B cell (primary cell): ENCODE measurements around the gene TBATA. TPM values are rescaled to one million over a fixed set of nuclear protein-coding genes. Genes with fewer than 3 reads are reported as not detected.

Experiments used
- ATAC-seq: fragments of 200-7000 bp; cut with Tn5 transposase; one replicate; pipeline ENCODE4 v1.10.0; 2021; ENCODE audit warnings: low read depth, mild to moderate bottlenecking, moderate number of reproducible peaks, moderate library complexity
- CTCF ChIA-PET: fragments of 350-600 bp; sonication (Branson Sonifier 250); formaldehyde crosslinking; loops from one replicate; lab custom pipeline; 2021; ENCODE audit warnings: antibody characterized with exemption, inconsistent platforms; lab: Charles Lee
- POLR2A ChIA-PET: fragments of 350-600 bp; sonication (Branson Sonifier 250); formaldehyde crosslinking; loops from one replicate; lab custom pipeline; 2021; ENCODE audit warnings: antibody characterized with exemption; lab: Charles Lee
- DNase-seq: peaks from one replicate; pipeline ENCODE4 v3.0.0; 2013
- H2AFZ ChIP-seq: 2 replicates; pipeline ENCODE4 v1.6.1; 2012; ENCODE audit warnings: mild to moderate bottlenecking, low read depth, low read length; ENCODE audit not compliant: insufficient read depth, poor library complexity, severe bottlenecking
- H3K27ac ChIP-seq, 2 donors: 1 replicate in 1 of 2; 2 replicates in 1 of 2; pipeline ENCODE4 v1.5.1; 2012 to 2013; ENCODE audit warnings: low read length in 2 of 2, mild to moderate bottlenecking in 2 of 2, moderate library complexity in 1 of 2
- H3K27me3 ChIP-seq, 4 experiments: fragments of 200-600 bp in 1 of 4; sonication (generic) in 1 of 4; replicated peaks in 1 of 4; 1 replicate in 2 of 4; 2 replicates in 2 of 4; pipeline versions ENCODE4 v1.6.1 to v1.7.0; 2013 to 2016; ENCODE audit warnings: low read length in 3 of 4, mild to moderate bottlenecking in 2 of 4, mixed read lengths in 1 of 4, moderate library complexity in 1 of 4; ENCODE audit not compliant: insufficient read depth in 4 of 4, control insufficient read depth in 3 of 4; ENCODE audit errors: control extremely low read depth in 1 of 4
- H3K36me3 ChIP-seq, 2 experiments: replicated peaks in 1 of 2; 1 replicate in 1 of 2; 2 replicates in 1 of 2; pipeline versions ENCODE4 v1.6.1 to v1.7.1; 2013; ENCODE audit warnings: low read length in 1 of 2; ENCODE audit not compliant: insufficient read depth in 2 of 2, control insufficient read depth in 1 of 2; ENCODE audit errors: control extremely low read depth in 1 of 2, extremely low read depth in 1 of 2
- H3K4me1 ChIP-seq, 2 donors: fragments of 200-600 bp in 1 of 2; sonication (generic) in 1 of 2; 1 replicate in 1 of 2; 2 replicates in 1 of 2; pipeline versions ENCODE4 v1.5.1 to v1.6.1; 2013 to 2017; ENCODE audit warnings: low read length in 2 of 2; ENCODE audit not compliant: control insufficient read depth in 2 of 2, insufficient read depth in 2 of 2
- H3K4me2 ChIP-seq: replicated peaks from 2 replicates; pipeline ENCODE3; 2012; ENCODE audit warnings: mild to moderate bottlenecking, low read depth, low read length; ENCODE audit not compliant: poor library complexity, severe bottlenecking
- H3K4me3 ChIP-seq, 5 experiments: fragments of 200-600 bp in 1 of 5; sonication (generic) in 1 of 5; 1 replicate in 3 of 5; 2 replicates in 2 of 5; pipeline versions ENCODE4 v1.5.1 to v1.7.0; 2011 to 2016; ENCODE audit warnings: low read length in 4 of 5, mild to moderate bottlenecking in 4 of 5, low read depth in 2 of 5, control low read depth in 1 of 5, moderate library complexity in 1 of 5; ENCODE audit not compliant: insufficient read depth in 1 of 5; ENCODE audit errors: control extremely low read depth in 1 of 5, extremely low read depth in 1 of 5
- H3K79me2 ChIP-seq: fragments of 200-600 bp; sonication (generic); one replicate; pipeline ENCODE4 v1.6.0; 2016; ENCODE audit warnings: low read length; ENCODE audit not compliant: control insufficient read depth, insufficient read depth
- H3K9ac ChIP-seq: fragments of 200-600 bp; sonication (generic); 2 replicates; pipeline ENCODE4 v1.6.1; 2017; ENCODE audit warnings: mild to moderate bottlenecking, low read length, moderate library complexity
- H3K9me3 ChIP-seq, 3 donors: one replicate each; pipeline versions ENCODE4 v1.6.1 to v1.7.1; 2013; ENCODE audit warnings: low read length in 2 of 3; ENCODE audit not compliant: control insufficient read depth in 2 of 3, insufficient read depth in 1 of 3; ENCODE audit errors: control extremely low read depth in 1 of 3
- H4K20me1 ChIP-seq: 2 replicates; pipeline ENCODE4 v1.6.0; 2012; ENCODE audit warnings: mild to moderate bottlenecking, low read length; ENCODE audit not compliant: insufficient read depth, control insufficient read depth, poor library complexity, severe bottlenecking
- H3K27ac Mint-ChIP-seq: one replicate; pipeline ENCODE4 v1.8.0; 2021; ENCODE audit warnings: mixed read lengths
- H3K27me3 Mint-ChIP-seq: one replicate; pipeline ENCODE4 v1.8.0; 2021; ENCODE audit warnings: mixed read lengths
- H3K4me1 Mint-ChIP-seq: one replicate; pipeline ENCODE4 v1.8.0; 2021; ENCODE audit warnings: mixed read lengths
- H3K4me3 Mint-ChIP-seq: one replicate; pipeline ENCODE4 v1.8.0; 2021; ENCODE audit warnings: mixed read lengths
- H3K9me3 Mint-ChIP-seq: one replicate; pipeline ENCODE4 v1.8.0; 2022; ENCODE audit warnings: mixed read lengths; ENCODE audit not compliant: insufficient read depth
- CTCF ChIP-seq: fragments of 200-600 bp; IDR thresholded peaks from one replicate; pipeline ENCODE4 v1.8.0; 2022; ENCODE audit warnings: antibody characterized with exemption, mild to moderate bottlenecking
- EZH2 ChIP-seq: IDR thresholded peaks from 2 replicates; pipeline ENCODE4 v1.6.1; 2012; ENCODE audit warnings: borderline replicate concordance, low read depth, mild to moderate bottlenecking, moderate library complexity, low read length; ENCODE audit not compliant: insufficient read depth, poor library complexity, severe bottlenecking
- WGBS: methylation state at CpG from one replicate; pipeline ENCODE4 v1.1.5; 2013; ENCODE audit warnings: missing lambda C conversion rate; ENCODE audit not compliant: insufficient coverage; 5-methylcytosine and 5-hydroxymethylcytosine counted together
- intact Hi-C: fragments of 100-400 bp; cut with micrococcal nuclease; formaldehyde crosslinking; loops from one replicate; pipeline ENCODE4 v1.10.0; 2022
- polyA plus RNA-seq: library from polyadenylated mRNA; depleted of rRNA; stranded (reverse); fragments of >200 nt; gene quantifications from 2 replicates; pipeline ENCODE4 v1.2.3, GENCODE V29; 2012
- total RNA-seq, 2 donors: library from RNA; stranded (reverse); fragments of 120-200 nt in 1 of 2; gene quantifications; 1 replicate in 1 of 2; 2 replicates in 1 of 2; pipeline versions ENCODE4 v1.2.3 to v1.2.4, GENCODE V29; 2013 to 2022

Gene TBATA
- total and polyA plus RNA-seq, 2 donors (not counting 1 experiment from before 2014, with no cell fraction given) = not detected

- no peaks in the 10 kb centered on the region for H3K4me1 Mint-ChIP-seq
- TF ChIP-seq CTCF (no peak), EZH2 (no peak)
- H3K9me3 Mint-ChIP-seq = no peaks in the 10 kb centered on the region
- Histone ChIP-seq H3K27ac (no peak overlapping the region), H2AFZ (no peak overlapping the region), H3K4me3 (no peak overlapping the region), H3K79me2 (no peaks in the 10 kb centered on the region), H3K9me3 (no peaks in the 10 kb centered on the region), H3K27me3 (no peaks in the 10 kb centered on the region), H3K4me2 (no peak overlapping the region), H3K4me1 (no peaks in the 10 kb centered on the region), H4K20me1 (no peaks in the 10 kb centered on the region), H3K9ac (no peak overlapping the region), H3K36me3 (no peaks in the 10 kb centered on the region)
- no peak overlapping the region for H3K4me3 Mint-ChIP-seq
- 60% methylated on average over 2 of the region's 2 CpGs for WGBS
- ChIA-PET POLR2A (no interaction called here), CTCF (no interaction called here)
- no peak for DNase-seq
- ATAC-seq = no peak
- no peaks in the 10 kb centered on the region for H3K27me3 Mint-ChIP-seq
- no peak overlapping the region for H3K27ac Mint-ChIP-seq
- intact Hi-C loops = no loop called here
Observed at GRCh38 chr10:70779088-70779487, 6.1 kb downstream of the TBATA start.

- Histone ChIP-seq H3K4me3 (no peak overlapping the region), H3K27me3 (no peaks in the 10 kb centered on the region), H3K79me2 (no peaks in the 10 kb centered on the region), H3K27ac (no peak overlapping the region), H3K36me3 (no peaks in the 10 kb centered on the region), H2AFZ (no peak overlapping the region), H3K9ac (no peak overlapping the region), H3K9me3 (no peaks in the 10 kb centered on the region), H3K4me1 (no peaks in the 10 kb centered on the region), H4K20me1 (no peaks in the 10 kb centered on the region), H3K4me2 (no peak overlapping the region)
- ChIA-PET POLR2A (no interaction called here), CTCF (no interaction called here)
- Mint-ChIP-seq H3K4me1 (no peaks in the 10 kb centered on the region), H3K9me3 (no peaks in the 10 kb centered on the region), H3K27ac (no peak overlapping the region), H3K27me3 (no peaks in the 10 kb centered on the region), H3K4me3 (no peak overlapping the region)
- ATAC-seq (no peak), DNase-seq (no peak)
- TF ChIP-seq EZH2 = no peak
- TF ChIP-seq CTCF = no peak
- WGBS = 74% methylated on average over 8 of the region's 9 CpGs
- intact Hi-C loops = no loop called here
Observed at GRCh38 chr10:70778267-70778924, 6.8 kb downstream of the TBATA start.
